HG02852 (cell line): ENCODE results near the gene ITGB8.
"Not testable (repeated sequence)": the region's sequence is repeated elsewhere in the genome, so short reads cannot be mapped to it uniquely, and the experiment has no call there.

ENCODE experiments used
- ATAC-seq: cut with Tn5 transposase; IDR thresholded peaks from one replicate; pipeline ENCODE4 v1.9.1; 2021; ENCODE audit warnings: mild to moderate bottlenecking, moderate library complexity; ENCODE audit not compliant: unreplicated experiment

Gene ITGB8

DNA sequence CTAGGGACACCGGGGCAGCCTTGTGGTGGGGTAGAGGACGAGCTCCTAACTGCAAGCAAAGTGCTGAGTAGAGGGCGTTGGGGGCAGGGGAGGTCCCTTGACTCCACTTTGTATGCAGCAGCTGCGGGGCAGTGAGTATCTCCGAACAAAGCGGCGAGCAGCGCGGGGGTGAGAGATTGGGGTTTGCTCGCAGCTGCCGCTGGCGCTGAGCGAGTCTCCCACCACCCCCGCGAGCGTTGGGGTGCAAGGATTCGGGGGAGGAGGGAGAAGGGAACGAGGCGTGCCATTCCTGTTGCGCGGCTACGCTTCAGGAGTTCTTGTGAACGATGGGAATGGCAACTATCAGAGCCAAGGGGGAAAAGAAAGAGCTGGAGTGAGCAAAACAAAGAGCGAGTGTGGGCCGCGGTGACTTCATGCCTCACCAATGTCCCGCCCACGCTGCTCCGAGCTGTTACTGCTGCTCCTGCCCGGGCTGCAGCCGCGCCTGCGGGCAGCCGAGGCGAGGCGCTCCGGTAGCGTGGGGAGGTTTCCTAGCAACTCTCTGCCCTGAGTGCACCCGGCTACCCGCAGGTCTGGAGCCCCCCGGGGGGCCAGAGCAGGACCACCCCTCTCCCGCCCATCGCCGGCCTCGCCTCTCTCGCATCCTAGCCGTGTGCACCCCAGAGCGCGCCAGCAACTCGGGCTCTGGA lies at the start of gene ITGB8:
ITGB8 (plus strand) TSS at position 662 of the 689 bp plus-strand sequence. CDS start 907 bp downstream, outside the sequence.
- ATAC-seq: peak; percentile 63

DNA sequence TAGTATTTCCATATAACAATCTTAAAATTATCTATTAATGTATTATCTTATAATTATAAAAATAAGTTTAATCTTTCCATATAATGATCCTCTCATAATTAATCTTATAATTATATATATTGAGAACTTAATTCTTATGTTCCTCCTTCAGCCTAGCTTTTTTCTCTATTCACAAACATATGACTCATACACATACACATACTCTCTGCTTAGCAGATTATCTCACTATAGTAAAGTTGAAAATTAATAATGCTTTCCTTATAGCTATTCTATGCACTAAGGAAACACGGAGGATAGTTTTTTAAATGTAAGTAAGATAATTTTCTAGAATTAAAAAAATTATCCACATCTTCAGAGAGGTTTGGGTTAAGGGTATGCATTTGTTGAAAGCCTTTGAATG lies 47.7 kb upstream of the ITGB8 start:
- ATAC-seq: no peak

DNA sequence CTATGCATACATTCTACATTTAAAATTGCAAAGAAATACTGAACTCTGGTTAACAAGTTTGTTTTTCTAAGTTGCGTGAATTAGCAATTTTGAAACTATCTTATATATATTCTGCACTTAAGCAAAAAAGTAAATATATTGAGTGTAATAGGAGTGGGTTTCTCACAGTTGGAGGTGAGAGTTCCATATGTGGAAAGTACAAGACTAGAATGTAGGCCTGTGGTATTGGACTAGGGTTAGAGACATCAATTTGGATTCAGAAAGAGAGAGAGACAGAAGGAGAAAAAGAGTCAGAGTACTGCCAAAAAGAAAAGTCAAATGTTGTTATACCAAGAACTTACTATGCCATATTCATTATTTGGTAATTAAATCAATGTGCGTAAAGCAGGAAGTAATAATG lies 47.3 kb upstream of the ITGB8 start:
- no peak for ATAC-seq

DNA sequence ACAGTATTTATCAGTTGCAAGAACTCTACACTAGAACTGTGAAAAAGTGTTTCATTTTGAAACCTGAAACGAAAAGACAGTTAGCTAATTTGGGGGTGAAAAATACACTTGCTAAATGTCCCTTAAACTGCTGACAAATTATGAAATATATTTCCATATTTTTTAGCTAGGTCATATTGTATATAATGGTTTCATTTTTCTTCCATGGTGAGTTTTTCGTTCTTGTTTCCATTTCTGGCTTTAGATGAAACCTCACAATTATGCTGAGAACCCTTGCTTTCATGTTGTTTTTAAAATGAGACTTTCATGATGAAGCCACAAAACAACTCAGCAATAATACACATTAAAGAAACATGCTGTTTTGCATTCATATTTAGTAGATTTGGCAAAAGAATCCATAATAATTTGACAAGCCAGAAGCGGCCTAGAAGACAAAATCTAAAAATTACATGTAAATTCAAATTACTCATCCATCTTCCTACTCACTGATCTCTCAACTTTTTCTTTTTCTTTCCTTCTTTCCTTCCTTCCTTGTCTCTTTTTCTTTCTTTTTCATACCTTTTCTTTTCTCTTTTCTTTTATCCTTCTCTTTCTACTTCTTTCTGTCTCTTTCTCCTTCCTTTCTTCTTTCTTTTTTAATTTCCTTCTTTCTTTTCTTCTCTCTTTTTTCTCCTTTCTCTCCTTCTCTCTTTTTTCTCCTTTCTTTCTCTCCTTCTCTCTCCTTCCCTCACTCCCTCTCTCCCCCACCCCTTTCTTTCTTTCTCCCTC lies 46.5 kb upstream of the ITGB8 start:
- ATAC-seq: peak; percentile 71

DNA sequence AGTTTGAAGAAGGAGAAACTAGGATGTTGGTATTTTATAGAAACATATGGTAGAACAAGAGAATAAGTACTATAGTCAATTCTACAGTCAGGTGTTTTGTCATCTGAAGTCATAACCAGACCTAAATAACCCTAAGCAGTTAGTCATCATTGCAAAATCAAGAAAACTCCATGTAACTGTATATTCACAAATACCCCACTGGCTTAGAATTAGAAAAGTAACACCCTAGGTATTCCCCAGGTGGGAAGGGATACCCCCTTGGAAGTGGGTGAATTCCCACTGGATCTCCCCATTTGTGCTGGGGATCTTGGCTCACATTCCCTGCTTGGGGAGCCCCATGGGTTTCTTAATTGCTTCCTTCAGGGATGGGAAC lies 45.9 kb upstream of the ITGB8 start:
- peak; percentile 46 for ATAC-seq

DNA sequence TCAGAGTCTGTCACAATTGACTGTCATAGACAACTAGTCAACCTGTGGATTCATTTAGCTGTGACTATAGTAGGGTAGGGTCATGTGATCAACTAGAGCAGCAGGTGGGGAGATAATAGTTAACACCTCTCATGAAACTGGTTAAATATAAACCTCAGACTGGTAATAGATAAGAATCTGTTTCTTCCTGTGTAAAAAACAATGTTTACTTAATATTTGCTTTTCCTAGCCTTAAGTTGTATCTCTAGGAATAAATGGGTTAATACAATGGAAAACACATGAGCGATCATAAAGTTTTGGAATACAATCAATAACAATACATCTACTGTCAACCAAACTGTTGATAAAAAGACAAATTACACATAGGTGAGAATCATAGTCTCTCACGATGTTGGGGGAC lies 43.4 kb upstream of the ITGB8 start:
- no peak for ATAC-seq

DNA sequence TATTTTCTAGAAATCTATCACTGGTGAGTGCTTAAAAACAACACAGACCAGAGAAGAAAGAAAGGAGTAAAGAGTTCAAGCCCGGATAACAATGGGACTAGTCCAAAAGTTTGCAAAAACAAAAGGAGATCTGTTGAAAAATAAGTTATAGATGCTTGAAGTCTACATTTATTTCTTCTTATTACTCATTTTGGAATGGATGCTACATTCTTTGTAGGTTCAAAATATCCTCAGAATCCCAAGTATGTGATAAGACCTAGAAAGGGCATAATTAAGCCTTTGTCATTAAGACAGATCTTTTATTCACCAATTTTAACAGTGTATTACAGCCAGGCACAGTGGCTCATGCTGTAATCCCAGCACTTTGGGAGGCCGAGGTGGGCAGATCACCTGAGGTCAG lies 42.7 kb upstream of the ITGB8 start:
- ATAC-seq: no peak

DNA sequence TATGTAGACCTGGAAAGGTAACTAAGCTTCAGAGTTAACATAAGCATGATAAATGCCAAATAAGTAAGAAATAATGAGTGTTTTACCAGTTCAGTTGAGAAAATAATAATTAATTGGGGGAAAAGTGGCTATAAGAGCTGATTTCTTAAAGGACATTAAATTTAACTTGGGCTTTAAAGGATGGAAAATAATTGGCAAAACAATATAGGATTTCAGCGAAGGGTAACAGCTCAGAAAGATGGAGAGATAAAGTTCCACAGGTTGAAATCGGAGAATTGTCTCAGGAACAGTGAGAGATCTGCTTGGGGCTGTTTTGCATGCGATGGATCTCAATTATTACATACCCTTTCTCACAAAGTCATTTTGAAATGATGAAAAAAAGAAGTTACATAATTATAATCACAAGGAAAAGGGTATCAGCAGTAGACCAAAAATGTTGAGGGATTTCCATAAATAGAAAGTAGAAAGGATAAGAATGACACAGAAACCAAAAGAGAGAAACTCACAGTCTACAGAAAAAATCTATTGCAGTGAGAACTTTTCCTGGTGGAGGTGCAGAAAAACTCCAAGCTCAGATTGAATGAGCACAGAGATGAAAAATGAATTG lies 40.1 kb upstream of the ITGB8 start:
- ATAC-seq: no peak

DNA sequence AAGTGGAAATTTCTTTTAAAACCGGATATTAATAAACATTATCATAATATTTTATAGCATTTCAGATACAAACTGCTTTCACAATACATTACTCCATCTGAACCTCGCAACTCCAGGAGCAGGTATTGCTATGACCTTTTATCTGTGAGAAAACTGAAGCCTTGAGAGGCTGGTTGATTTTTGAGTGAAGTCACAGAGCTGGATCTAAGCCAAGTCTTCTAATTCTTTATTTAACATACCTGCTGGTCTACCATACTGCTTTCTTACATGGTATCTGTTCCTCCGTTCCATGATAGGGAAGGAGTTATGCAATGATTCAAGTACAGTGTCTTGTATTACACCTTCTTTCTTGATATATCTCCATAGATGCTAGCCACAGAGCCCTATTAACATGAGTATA lies 37.4 kb upstream of the ITGB8 start:
- ATAC-seq: no peak

DNA sequence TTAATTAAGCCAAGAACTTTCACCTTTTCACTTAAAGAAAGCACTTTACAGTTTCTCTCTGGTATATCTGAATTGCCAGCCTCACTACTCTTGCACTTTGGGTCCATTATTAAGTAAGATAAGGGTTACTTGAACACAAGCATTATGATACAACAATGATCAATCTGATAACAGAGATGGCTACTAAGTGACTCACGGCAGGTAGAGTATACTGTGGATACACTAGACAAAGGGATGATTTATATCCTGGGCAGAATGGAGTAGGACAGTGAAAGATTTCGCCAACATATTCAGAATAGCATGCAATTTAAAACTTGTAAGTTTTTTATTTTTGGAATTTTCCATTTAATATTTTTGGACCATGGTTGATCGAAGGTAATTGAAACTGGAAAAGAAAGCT lies 34.3 kb upstream of the ITGB8 start:
- no peak for ATAC-seq

DNA sequence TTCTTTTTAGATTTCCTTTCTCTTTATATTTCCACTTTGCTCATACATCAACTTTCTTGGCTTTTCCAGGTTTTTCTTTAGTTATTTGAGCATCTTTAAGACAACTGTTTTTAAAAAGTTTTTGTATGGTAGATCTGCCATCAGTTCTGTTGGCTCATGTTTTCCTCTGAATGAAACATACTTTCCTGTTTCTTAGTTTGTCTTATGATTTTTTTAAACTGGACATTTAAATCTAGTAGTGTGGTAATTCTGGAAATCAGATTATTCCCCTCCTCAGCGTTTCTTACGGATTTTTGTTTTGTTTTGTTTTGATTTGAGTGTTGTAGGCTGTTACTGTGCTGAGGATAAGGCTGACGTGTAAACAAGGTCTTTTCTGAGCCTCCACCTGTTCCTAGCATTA lies 33.8 kb upstream of the ITGB8 start:
- no peak for ATAC-seq

DNA sequence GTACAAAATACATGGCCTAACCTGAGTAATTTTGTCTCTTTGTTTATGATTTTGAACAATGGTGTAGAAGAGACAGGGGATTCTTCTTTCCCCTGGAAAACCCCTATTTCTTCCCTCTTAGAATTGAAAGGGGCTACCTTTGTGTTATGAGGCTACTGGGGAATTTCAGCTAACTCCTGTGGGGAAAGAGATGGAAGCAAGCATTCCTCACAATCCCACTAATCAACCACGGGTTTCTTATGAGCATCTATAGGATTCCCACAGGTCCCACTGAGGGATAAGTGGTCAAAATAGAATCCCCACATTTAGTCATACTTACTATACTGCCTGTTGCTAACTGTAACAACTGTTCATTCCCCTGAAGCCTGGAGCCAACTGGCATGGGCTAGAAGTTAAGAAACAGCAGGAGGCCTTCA lies 32.2 kb upstream of the ITGB8 start:
- peak; percentile 46 for ATAC-seq

DNA sequence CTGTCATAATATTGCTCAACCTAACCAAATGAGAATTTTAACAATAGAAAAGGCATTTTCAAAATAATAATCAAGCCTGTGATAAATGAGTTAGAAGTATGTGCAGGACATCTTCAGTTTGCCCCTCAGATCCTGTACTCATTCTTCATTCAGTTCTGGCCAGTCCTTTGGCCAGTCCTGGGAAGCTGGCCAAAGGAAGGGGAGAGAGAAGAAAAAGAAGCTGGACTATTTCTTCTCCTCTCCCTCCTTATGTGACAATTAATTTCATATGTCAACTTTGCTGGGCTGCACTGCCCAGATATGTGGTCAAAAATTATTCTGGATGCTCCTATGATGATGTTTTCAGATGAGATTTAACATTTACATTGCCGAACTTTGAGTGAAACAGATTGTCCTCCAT lies 31.6 kb upstream of the ITGB8 start:
- ATAC-seq: no peak

DNA sequence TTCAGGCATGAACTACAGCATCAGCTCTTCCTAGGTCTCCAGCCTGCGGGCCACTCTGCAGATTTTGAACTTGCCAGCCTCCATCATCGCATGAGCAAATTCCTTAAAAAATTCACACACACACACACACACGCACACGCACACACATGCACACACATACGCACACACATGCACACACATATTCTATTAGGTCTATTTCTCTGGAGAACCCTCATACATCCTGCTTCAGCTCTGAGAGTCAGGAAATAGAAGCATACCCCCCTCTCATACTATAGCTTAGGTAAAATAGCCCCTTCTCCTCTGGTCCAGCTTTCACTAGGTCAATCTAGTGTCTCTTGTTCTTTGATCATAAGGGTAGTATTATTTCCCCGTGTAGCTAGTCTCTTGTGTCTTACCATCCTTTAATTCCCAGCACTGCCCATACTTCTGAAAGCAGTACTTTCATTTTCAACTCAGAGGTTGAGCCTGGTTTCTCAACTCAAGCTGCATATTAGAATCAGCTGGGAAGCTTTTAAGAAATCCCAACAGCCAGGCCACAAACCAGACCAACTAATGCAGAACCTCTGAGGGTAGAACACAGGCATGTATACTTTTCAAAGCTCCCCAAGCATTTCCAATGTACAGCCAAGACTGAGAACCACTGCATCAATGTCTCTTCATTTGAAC lies 30.9 kb upstream of the ITGB8 start:
- ATAC-seq: peak; percentile 63

DNA sequence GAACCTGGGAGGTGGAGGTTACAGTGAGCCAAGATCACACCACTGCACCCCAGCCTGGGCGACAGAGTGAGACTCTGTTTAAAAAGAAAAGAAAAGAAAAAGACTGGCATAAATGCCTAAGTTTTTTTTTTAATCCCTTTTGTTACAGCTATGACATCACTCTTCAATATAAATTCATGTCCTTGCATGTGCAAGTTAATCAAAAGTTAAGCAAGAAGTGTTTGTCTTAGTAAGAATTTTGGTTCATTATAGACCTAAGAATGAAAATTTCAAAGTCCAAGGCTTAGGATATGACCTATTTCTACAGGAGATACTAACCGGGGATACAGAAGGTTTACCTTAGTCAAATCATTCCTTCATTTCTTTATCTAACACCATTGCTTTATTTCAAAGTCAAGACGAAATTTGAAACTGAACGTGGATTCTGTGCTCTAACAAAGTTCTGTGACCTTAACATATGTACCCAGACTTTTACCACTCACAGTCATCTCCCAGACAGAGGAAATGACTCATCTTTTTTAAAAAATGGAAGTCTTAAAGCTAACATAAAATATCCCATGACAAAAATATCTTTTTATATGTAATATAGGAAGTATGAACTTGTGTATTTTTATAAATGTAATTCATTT lies 29.3 kb upstream of the ITGB8 start:
- ATAC-seq: peak; percentile 36

DNA sequence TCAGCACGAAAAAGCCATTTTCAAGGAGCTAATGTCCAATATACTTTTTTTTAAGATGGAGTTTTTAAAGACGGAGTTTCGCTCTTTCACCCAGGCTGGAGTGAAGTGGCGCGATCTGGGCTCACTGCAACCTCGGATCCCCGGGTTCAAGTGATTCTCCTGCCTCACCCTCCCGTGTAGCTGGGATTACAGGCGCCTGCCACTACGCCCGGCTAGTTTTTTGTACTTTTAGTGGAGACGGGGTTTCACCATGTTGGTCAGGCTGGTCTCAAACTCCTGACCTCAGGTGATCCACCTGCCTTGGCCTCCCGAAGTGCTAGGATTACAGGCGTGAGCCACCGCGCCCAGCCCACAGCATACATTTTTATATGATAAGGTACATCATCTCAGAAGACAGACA lies 28.4 kb upstream of the ITGB8 start:
- not testable (repeated sequence) for ATAC-seq

DNA sequence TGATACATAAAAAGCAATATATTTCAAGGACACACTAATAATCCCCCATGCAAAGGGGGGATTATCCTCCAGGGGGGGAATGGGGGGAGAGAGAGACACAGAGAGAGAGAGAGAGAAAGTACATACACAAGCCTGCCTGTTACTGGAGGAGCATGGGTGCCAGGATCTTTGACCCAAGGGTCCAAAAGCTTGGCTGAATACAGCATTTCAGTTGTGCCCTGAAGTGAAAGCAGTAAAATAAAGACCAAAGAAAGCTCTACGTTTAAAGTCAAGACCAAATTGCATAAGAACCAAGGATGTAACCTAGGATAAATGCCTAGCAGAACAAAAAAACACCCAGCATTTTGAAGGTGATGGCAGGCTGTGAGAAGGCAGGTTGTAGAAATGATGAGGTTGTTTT lies 27.8 kb upstream of the ITGB8 start:
- ATAC-seq: no peak

DNA sequence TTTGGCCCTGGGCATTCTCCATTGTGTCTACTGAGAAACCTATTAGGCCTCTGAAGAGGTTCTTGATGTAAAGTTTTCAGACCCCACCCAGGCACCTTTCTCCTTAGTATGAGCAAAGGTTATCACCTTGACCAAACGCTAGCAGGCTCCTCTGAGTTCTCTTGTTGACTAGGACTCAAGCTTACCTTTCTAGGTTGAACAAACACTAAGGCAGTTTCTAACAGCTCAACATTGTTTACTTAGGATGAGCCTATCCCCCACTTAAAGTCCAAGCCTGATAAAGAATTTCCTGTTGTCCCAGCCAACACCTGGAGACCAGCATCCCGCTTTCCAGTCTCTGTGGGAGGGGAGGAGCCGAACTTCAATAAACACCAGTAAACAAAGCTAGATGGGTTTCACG lies 26.3 kb upstream of the ITGB8 start:
- no peak for ATAC-seq

DNA sequence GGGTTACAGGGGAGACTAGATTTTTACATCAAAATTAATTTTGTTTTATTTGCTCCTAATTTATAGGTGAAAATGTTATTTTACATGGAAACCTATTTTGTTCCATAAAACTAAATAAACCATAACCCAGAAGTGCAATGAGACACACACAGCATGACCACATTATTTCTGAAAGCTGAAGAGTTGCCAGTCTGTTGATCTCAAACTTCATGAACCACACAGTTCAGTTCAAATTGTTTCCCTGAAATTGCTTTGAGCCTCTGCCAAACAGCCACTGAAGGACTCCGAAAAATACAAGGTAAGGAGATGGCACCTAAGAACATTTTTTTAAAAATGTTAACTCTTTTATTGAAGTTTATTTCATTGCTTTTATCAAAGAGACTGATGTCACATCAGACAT lies 25.0 kb upstream of the ITGB8 start:
- ATAC-seq: no peak

DNA sequence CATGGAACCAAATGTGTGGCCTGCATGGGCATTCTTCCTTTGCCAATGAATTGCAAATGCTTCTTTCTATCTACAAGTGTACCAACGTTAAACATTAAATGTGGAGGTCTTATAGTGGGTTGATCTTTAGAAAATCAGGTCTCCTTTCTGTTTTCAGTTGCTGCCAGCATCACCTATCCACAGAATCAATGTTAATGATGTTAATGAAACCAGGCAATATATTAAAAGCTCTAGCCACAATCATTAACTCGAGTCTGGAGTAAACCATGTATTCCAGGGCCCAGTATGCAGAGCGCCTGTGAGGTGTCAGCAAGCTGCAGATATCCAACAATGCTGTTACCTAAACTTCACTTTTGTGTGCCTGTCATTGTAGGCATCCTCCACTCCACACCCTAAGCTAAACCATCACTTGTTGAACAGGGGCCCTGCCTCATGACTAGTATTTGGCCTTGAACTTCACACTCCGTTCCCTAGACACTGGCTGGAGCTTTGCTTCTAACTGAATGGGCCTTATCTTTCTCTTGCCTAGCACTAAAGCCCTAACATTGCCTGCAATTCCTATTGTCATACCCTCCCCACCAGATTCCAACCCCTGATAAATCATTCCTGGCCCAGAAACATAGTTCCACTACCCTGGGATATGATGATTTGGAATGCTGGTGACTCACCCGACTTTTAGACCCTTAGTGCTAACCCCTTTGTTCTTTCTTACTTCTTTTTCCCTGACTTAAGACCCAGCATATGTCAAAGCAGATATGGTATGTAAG lies 24.3 kb upstream of the ITGB8 start:
- ATAC-seq: no peak
